A549 (cell line): ENCODE results near the gene POLR3H. TPM values are rescaled to one million over a fixed set of nuclear protein-coding genes. Genes with fewer than 3 reads are reported as not detected.

ENCODE experiments used
- ATAC-seq, 2 experiments: fragments of 200-7000 bp in 1 of 2; fragments of >200 bp in 1 of 2; cut with Nextera tagmentation in 1 of 2; cut with Tn5 transposase in 1 of 2; 3 replicates each; pipeline versions ENCODE4 v1.8.0 to v1.9.1; 2018 to 2020; ENCODE audit warnings: mild to moderate bottlenecking in 1 of 2, moderate library complexity in 1 of 2
- CTCF ChIA-PET: fragments of 300-600 bp; sonication (Branson Sonifier 250); formaldehyde crosslinking; extraction: SDS; loops from one replicate; lab custom pipeline; 2021; ENCODE audit warnings: antibody characterized with exemption, inconsistent platforms; lab: Yijun Ruan, JAX
- POLR2A ChIA-PET: fragments of 350-600 bp; formaldehyde crosslinking; extraction: SDS; loops from one replicate; lab custom pipeline; 2021; ENCODE audit warnings: antibody characterized with exemption, inconsistent platforms; lab: Yijun Ruan, JAX
- DNase-seq, 2 experiments: peaks; one replicate each; pipeline versions ENCODE4 v3.0.0 to v3.0.0-alpha.2; 2011 to 2016; ENCODE audit warnings: low read depth in 1 of 2, low spot score in 1 of 2
- FAIRE-seq: peaks from 2 replicates; lab custom pipeline; 2011; peaks lifted over from hg19 to GRCh38; lab: Jason Lieb, UNC
- H3K27ac ChIP-seq, 2 experiments: fragments of >200 bp; sonication (Bioruptor Twin); formaldehyde crosslinking; 3 replicates each; pipeline ENCODE4 v1.5.1; 2016 to 2017
- H3K4me1 ChIP-seq: fragments of >200 bp; sonication (Bioruptor Twin); formaldehyde crosslinking; 3 replicates; pipeline ENCODE4 v1.6.1; 2016
- H3K4me2 ChIP-seq: fragments of >200 bp; sonication (Bioruptor Twin); formaldehyde crosslinking; 3 replicates; pipeline ENCODE4 v1.6.1; 2016
- H3K4me3 ChIP-seq: fragments of >200 bp; sonication (Bioruptor Twin); formaldehyde crosslinking; 3 replicates; pipeline ENCODE4 v1.5.1; 2016
- H3K9me3 ChIP-seq: fragments of >200 bp; sonication (Bioruptor Twin); formaldehyde crosslinking; 3 replicates; pipeline ENCODE4 v1.6.1; 2016
- CEBPB ChIP-seq, 2 experiments: fragments of >200 bp in 1 of 2; sonication (Bioruptor Twin) in 1 of 2; formaldehyde crosslinking in 1 of 2; IDR thresholded peaks; 2 replicates each; pipeline ENCODE4 v1.6.1; 2012 to 2016
- CHD2 ChIP-seq: fragments of 150-350 bp; IDR thresholded peaks from 2 replicates; pipeline ENCODE4 v1.6.1; 2014; ENCODE audit warnings: low read length; ENCODE audit not compliant: partially characterized antibody
- E2F6 ChIP-seq: IDR thresholded peaks from 2 replicates; pipeline ENCODE4 v1.6.1; 2012; ENCODE audit warnings: low read depth, borderline replicate concordance
- EHMT2 ChIP-seq: fragments of 200-600 bp; sonication (generic); IDR thresholded peaks from 2 replicates; pipeline ENCODE4 v1.6.1; 2016; ENCODE audit warnings: antibody characterized with exemption, low read depth, mild to moderate bottlenecking, moderate library complexity
- EP300 ChIP-seq, 2 experiments: fragments of >200 bp; sonication (Bioruptor Twin); formaldehyde crosslinking; IDR thresholded peaks; 2 replicates in 1 of 2; 3 replicates in 1 of 2; pipeline ENCODE4 v1.6.1; 2016 to 2017
- FOSB ChIP-seq: fragments of 250-450 bp; sonication (Bioruptor Pico); IDR thresholded peaks from 2 replicates; pipeline ENCODE4 v1.5.0; 2020; ENCODE audit warnings: mild to moderate bottlenecking, moderate library complexity
- FOSL2 ChIP-seq, 2 experiments: fragments of 450-650 bp in 1 of 2; fragments of >200 bp in 1 of 2; sonication (Bioruptor Twin) in 1 of 2; formaldehyde crosslinking; IDR thresholded peaks; 2 replicates each; pipeline versions ENCODE4 v1.5.0 to v1.6.1; 2016 to 2020; ENCODE audit warnings: mild to moderate bottlenecking in 1 of 2, moderate library complexity in 1 of 2
- FOXS1 ChIP-seq: fragments of 250-450 bp; sonication (Bioruptor Pico); IDR thresholded peaks from 2 replicates; pipeline ENCODE4 v1.5.0; 2020; ENCODE audit warnings: mild to moderate bottlenecking, moderate library complexity
- GATA3 ChIP-seq: IDR thresholded peaks from 2 replicates; pipeline ENCODE4 v1.6.1; 2012; ENCODE audit warnings: borderline replicate concordance
- HEYL ChIP-seq: fragments of 250-450 bp; sonication (Bioruptor Pico); IDR thresholded peaks from 2 replicates; pipeline ENCODE4 v1.8.0; 2021; ENCODE audit warnings: mild to moderate bottlenecking, moderate library complexity
- HOXB13 ChIP-seq: fragments of 250-450 bp; sonication (Bioruptor Pico); IDR thresholded peaks from 2 replicates; pipeline ENCODE4 v1.5.0; 2020; ENCODE audit warnings: low read depth, mild to moderate bottlenecking, moderate library complexity
- HOXB5 ChIP-seq: fragments of 250-450 bp; sonication (Bioruptor Pico); IDR thresholded peaks from 2 replicates; pipeline ENCODE4 v1.5.0; 2020; ENCODE audit warnings: mild to moderate bottlenecking, moderate library complexity
- JUNB ChIP-seq: fragments of >200 bp; sonication (Bioruptor Twin); formaldehyde crosslinking; IDR thresholded peaks from 2 replicates; pipeline ENCODE4 v1.6.1; 2016
- KDM1A ChIP-seq: fragments of 200-600 bp; sonication (generic); IDR thresholded peaks from 2 replicates; pipeline ENCODE4 v1.6.1; 2016; ENCODE audit warnings: low read depth, mild to moderate bottlenecking
- KDM5A ChIP-seq: fragments of 200-600 bp; sonication (generic); IDR thresholded peaks from 2 replicates; pipeline ENCODE4 v1.6.1; 2016; ENCODE audit warnings: antibody characterized with exemption, mild to moderate bottlenecking
- MAZ ChIP-seq: fragments of 150-350 bp; IDR thresholded peaks from 2 replicates; pipeline ENCODE4 v1.6.1; 2014; ENCODE audit warnings: antibody characterized with exemption, low read depth, low read length, borderline replicate concordance
- MYC ChIP-seq: IDR thresholded peaks from 2 replicates; pipeline ENCODE4 v1.6.1; 2012; ENCODE audit warnings: mild to moderate bottlenecking, inconsistent platforms, low read length, improper control_type of control experiment, borderline replicate concordance
- NPAS2 ChIP-seq: fragments of 250-450 bp; sonication (Bioruptor Pico); IDR thresholded peaks from 2 replicates; pipeline ENCODE4 v1.8.0; 2022; ENCODE audit warnings: mild to moderate bottlenecking, moderate library complexity, borderline replicate concordance
- PHF8 ChIP-seq: fragments of 200-600 bp; sonication (generic); IDR thresholded peaks from 2 replicates; pipeline ENCODE4 v1.6.1; 2016; ENCODE audit warnings: low read depth, mild to moderate bottlenecking, antibody characterized with exemption, moderate library complexity, borderline replicate concordance
- POLR2A ChIP-seq: IDR thresholded peaks from 2 replicates; pipeline ENCODE4 v1.6.1; 2012; ENCODE audit warnings: mild to moderate bottlenecking, low read length
- RAD21 ChIP-seq, 2 experiments: fragments of >200 bp in 1 of 2; sonication (Bioruptor Twin) in 1 of 2; formaldehyde crosslinking in 1 of 2; IDR thresholded peaks in 1 of 2; conservative IDR thresholded peaks in 1 of 2; 2 replicates in 1 of 2; 3 replicates in 1 of 2; pipeline ENCODE4 v1.6.1; 2012 to 2018; ENCODE audit warnings: inconsistent platforms in 1 of 2
- RARB ChIP-seq: fragments of 250-450 bp; sonication (Bioruptor Pico); IDR thresholded peaks from 2 replicates; pipeline ENCODE4 v1.8.0; 2021; ENCODE audit warnings: mild to moderate bottlenecking, moderate library complexity
- RCOR1 ChIP-seq: fragments of 150-350 bp; IDR thresholded peaks from 2 replicates; pipeline ENCODE4 v1.6.1; 2014; ENCODE audit warnings: antibody characterized with exemption, low read length, low read depth
- RFX5 ChIP-seq: fragments of 450-650 bp; IDR thresholded peaks from 2 replicates; pipeline ENCODE4 v1.7.1; 2014; ENCODE audit warnings: antibody characterized with exemption, mild to moderate bottlenecking, moderate library complexity
- RNF2 ChIP-seq: fragments of 200-600 bp; sonication (generic); IDR thresholded peaks from 2 replicates; pipeline ENCODE4 v1.6.1; 2016; ENCODE audit warnings: low read depth, mild to moderate bottlenecking, antibody characterized with exemption, moderate library complexity, borderline replicate concordance
- SMC3 ChIP-seq: fragments of >200 bp; sonication (Bioruptor Twin); formaldehyde crosslinking; IDR thresholded peaks from 3 replicates; pipeline ENCODE4 v1.6.1; 2018; ENCODE audit warnings: inconsistent platforms
- TFCP2L1 ChIP-seq: fragments of 250-450 bp; sonication (Bioruptor Pico); IDR thresholded peaks from 2 replicates; pipeline ENCODE4 v1.5.0; 2021; ENCODE audit warnings: mild to moderate bottlenecking
- ZFP36 ChIP-seq: fragments of 450-650 bp; IDR thresholded peaks from 2 replicates; pipeline ENCODE4 v1.6.1; 2014; ENCODE audit warnings: borderline replicate concordance; ENCODE audit not compliant: partially characterized antibody
- ZSCAN20 ChIP-seq: fragments of 250-450 bp; sonication (Bioruptor Pico); IDR thresholded peaks from 2 replicates; pipeline ENCODE4 v1.8.0; 2022; ENCODE audit warnings: mild to moderate bottlenecking, moderate library complexity
- WGBS: methylation state at CpG from one replicate; pipeline ENCODE4 v1.1.6; 2017; ENCODE audit errors: missing lambda C conversion rate; 5-methylcytosine and 5-hydroxymethylcytosine counted together
- polyA plus RNA-seq, 4 experiments: library from polyadenylated mRNA; depleted of rRNA in 3 of 4; stranded (reverse); fragments of >200 nt; fragmentation: RNase III in 1 of 4; extraction: RNeasy Plus Mini Kit Qiagen cat#74134 plus additional on column Dnase treatment in 1 of 4; gene quantifications; 2 replicates in 3 of 4; 3 replicates in 1 of 4; pipeline ENCODE4 v1.2.3, GENCODE V29; 2011 to 2017

POLR3H gene
- polyA plus RNA-seq, 2 of the 4 experiments (the other 2 are of a cell fraction), result 24.5 to 27.7 TPM

- Histone ChIP-seq H3K4me2 (no peak overlapping the region), H3K27ac (no peak overlapping the region), H3K9me3 (no peaks in the 10 kb centered on the region), H3K4me3 (no peak overlapping the region), H3K4me1 (peaks cover 6% of the 10 kb centered on the region)
- CTCF ChIA-PET, result interaction anchor here (1.2 to 4.0 kb wide), 2 partner anchors 10 to 104 kb away, joined by 4 to 31 read pairs; no protein-coding TSS in a partner anchor
- TF ChIP-seq MAZ (no peak), FOSL2 (IDR thresholded peaks at IDR 0.05) (no peak), FOSL2 (CRISPR knock-in tag; IDR thresholded peaks at IDR 0.05) (no peak), SMC3 (no peak), KDM5A (no peak), EP300 (IDR thresholded peaks at IDR 0.05) (no peak), HOXB5 (CRISPR knock-in tag) (no peak), CEBPB (IDR thresholded peaks at IDR 0.05) (no peak), PHF8 (no peak), HEYL (no peak), CHD2 (no peak), JUNB (no peak), FOXS1 (CRISPR knock-in tag) (no peak), E2F6 (no peak), GATA3 (no peak), RNF2 (no peak)
- ATAC-seq (no peak), DNase-seq (no peak), FAIRE-seq (no peak)
- 92% methylated on average over 12 of the region's 23 CpGs for WGBS
- POLR2A ChIA-PET, result no interaction called here
Measured at GRCh38 chr22:41507330-41508063, 36.8 kb downstream of the POLR3H start.

GRCh38 chr22:41505511-41506220 is 38.6 kb downstream of the POLR3H start:
- no peak for ATAC-seq
- CTCF ChIA-PET, result interaction anchor here (0.9 to 4.0 kb wide), 3 partner anchors 12 to 102 kb away, joined by 3 to 31 read pairs (median 5); partner anchors contain the start of gene POLR3H
- FAIRE-seq, result no peak
- no peak for TF ChIP-seq MYC
- DNase-seq, result no peak
- H3K4me2 ChIP-seq, result no peak overlapping the region
- no peaks in the 10 kb centered on the region for H3K9me3 ChIP-seq
- H3K4me1 ChIP-seq, result no peaks in the 10 kb centered on the region
- POLR2A ChIA-PET, result no interaction called here
- WGBS, result 94% methylated on average over 10 of the region's 10 CpGs
- no peak overlapping the region for H3K27ac ChIP-seq
- no peak overlapping the region for H3K4me3 ChIP-seq

GRCh38 chr22:41504816-41505215 is 39.5 kb downstream of the POLR3H start:
- no peak for DNase-seq
- Histone ChIP-seq H3K9me3 (no peaks in the 10 kb centered on the region), H3K4me1 (no peaks in the 10 kb centered on the region), H3K4me2 (no peak overlapping the region), H3K27ac (no peak overlapping the region), H3K4me3 (no peak overlapping the region)
- ATAC-seq, result no peak
- POLR2A ChIA-PET, result no interaction called here
- WGBS, result 70% methylated on average over 4 of the region's 4 CpGs
- FAIRE-seq, result no peak
- CTCF ChIA-PET, result interaction anchor here (0.9 to 4.0 kb wide), 3 partner anchors 13 to 102 kb away, joined by 4 to 31 read pairs (median 5); no protein-coding TSS in a partner anchor
- TF ChIP-seq TFCP2L1 (CRISPR knock-in tag) (no peak), EHMT2 (no peak), RAD21 (conservative IDR thresholded peaks at IDR 0.05 in 1 of 2, IDR thresholded peaks at IDR 0.05 in 1 of 2) (no peak), GATA3 (no peak), RARB (CRISPR knock-in tag) (no peak), RCOR1 (no peak), NPAS2 (CRISPR knock-in tag) (no peak), HOXB13 (CRISPR knock-in tag) (no peak), FOSB (CRISPR knock-in tag) (no peak), ZSCAN20 (CRISPR knock-in tag) (no peak), CHD2 (no peak), RFX5 (no peak), POLR2A (no peak), KDM1A (no peak), ZFP36 (no peak)
